ENCODE data around the gene RACK1.

GRCh38 chr5:181191526-181192336, 52.0 kb downstream of the RACK1 start:
- TF ChIP-seq POLR2AphosphoS5 (IDR thresholded peaks at IDR 0.05) (peak; percentile 69 to 95 (median 86)), CTCF (IDR thresholded peaks at IDR 0.05) (no peak)
